GM12878 (cell line): Measurements from ENCODE around the gene PSMB10. TPM values are rescaled to one million over a fixed set of nuclear protein-coding genes. Genes with fewer than 3 reads are reported as not detected.

ENCODE experiments used
- ATAC-seq: fragments of 200-7000 bp; cut with Tn5 transposase; 3 replicates; pipeline ENCODE4 v1.9.1; 2020; ENCODE audit warnings: mild to moderate bottlenecking, moderate library complexity
- BruUV-seq: library from RNA; stranded (reverse); fragments of 400-500 nt; replicated peaks from 2 replicates; lab custom pipeline; 2021; lab: Mats Ljungman, UMichigan
- CTCF ChIA-PET: fragments of 300-600 bp; sonication (Branson Sonifier 250); formaldehyde crosslinking; extraction: SDS; loops from one replicate; lab custom pipeline; 2021; ENCODE audit warnings: inconsistent platforms; lab: Yijun Ruan, JAX
- POLR2A ChIA-PET: fragments of 350-600 bp; formaldehyde crosslinking; extraction: SDS; loops from one replicate; lab custom pipeline; 2021; ENCODE audit warnings: inconsistent platforms; lab: Charles Lee
- RAD21 ChIA-PET: fragments of 300-600 bp; sonication (Branson Sonifier 250); formaldehyde crosslinking; loops from one replicate; lab custom pipeline; 2023; ENCODE audit warnings: antibody characterized with exemption; ENCODE audit not compliant: unreplicated experiment; lab: Charles Lee
- SMC1A ChIA-PET: fragments of 300-600 bp; sonication (Branson Sonifier 250); formaldehyde crosslinking; loops from one replicate; lab custom pipeline; 2023; ENCODE audit not compliant: unreplicated experiment, uncharacterized antibody; lab: Charles Lee
- DNase-seq: peaks from one replicate; pipeline ENCODE4 v3.0.0-alpha.2; 2011; ENCODE audit warnings: low read depth, low spot score
- FAIRE-seq: peaks from 3 replicates; lab custom pipeline; 2011; peaks lifted over from hg19 to GRCh38; lab: Jason Lieb, UNC
- H2AFZ ChIP-seq: 2 replicates; pipeline ENCODE4 v1.6.0; 2011; ENCODE audit warnings: low read depth, low read length, control low read depth; ENCODE audit not compliant: control insufficient read depth
- H3K27ac ChIP-seq: 2 replicates; pipeline ENCODE4 v1.5.1; 2011; ENCODE audit warnings: control low read depth; ENCODE audit not compliant: control insufficient read depth, insufficient read depth
- H3K27me3 ChIP-seq, 2 experiments: replicated peaks in 1 of 2; 2 replicates each; pipeline versions ENCODE4 v1.6.0 to v1.6.1; 2011; ENCODE audit warnings: low read length in 1 of 2; ENCODE audit not compliant: control insufficient read depth in 2 of 2, insufficient read depth in 2 of 2
- H3K36me3 ChIP-seq, 2 experiments: 2 replicates each; pipeline ENCODE4 v1.5.1; 2011; ENCODE audit warnings: low read length in 1 of 2; ENCODE audit not compliant: control insufficient read depth in 2 of 2, insufficient read depth in 2 of 2
- H3K4me1 ChIP-seq: 2 replicates; pipeline ENCODE4 v1.6.1; 2011; ENCODE audit warnings: mild to moderate bottlenecking, low read length, moderate library complexity, mixed read lengths; ENCODE audit not compliant: control insufficient read depth, insufficient read depth
- H3K4me2 ChIP-seq: 2 replicates; pipeline ENCODE4 v1.6.0; 2011; ENCODE audit warnings: control low read depth; ENCODE audit not compliant: control insufficient read depth, insufficient read depth
- H3K4me3 ChIP-seq: fragments of 200-600 bp; sonication (generic); 2 replicates; pipeline ENCODE4 v1.5.1; 2016
- H3K79me2 ChIP-seq: 2 replicates; pipeline ENCODE4 v1.6.0; 2011; ENCODE audit warnings: low read length; ENCODE audit not compliant: control insufficient read depth, insufficient read depth
- H3K9ac ChIP-seq: 2 replicates; pipeline ENCODE4 v1.8.0; 2011; ENCODE audit warnings: low read length, control low read depth, mixed read lengths; ENCODE audit not compliant: control insufficient read depth, insufficient read depth
- H3K9me3 ChIP-seq: replicated peaks from 3 replicates; pipeline ENCODE4 v1.5.1; 2011; ENCODE audit warnings: mild to moderate bottlenecking, low read length; ENCODE audit not compliant: control insufficient read depth, insufficient read depth
- H4K20me1 ChIP-seq: 2 replicates; pipeline ENCODE4 v1.6.0; 2011; ENCODE audit not compliant: control insufficient read depth, insufficient read depth
- ASH2L ChIP-seq: fragments of 300-600, 200-600 bp; sonication (generic); IDR thresholded peaks from 2 replicates; pipeline ENCODE4 v1.6.1; 2017; ENCODE audit warnings: low read depth, mild to moderate bottlenecking, borderline replicate concordance
- CBX3 ChIP-seq: fragments of 200-600 bp; sonication (generic); IDR thresholded peaks from 2 replicates; pipeline ENCODE4 v1.6.1; 2016; ENCODE audit warnings: low read depth, borderline replicate concordance
- EED ChIP-seq: sonication (generic); IDR thresholded peaks from 2 replicates; pipeline ENCODE4 v1.6.1; 2016; ENCODE audit warnings: antibody characterized with exemption, low read depth
- FOS ChIP-seq: IDR thresholded peaks from 3 replicates; pipeline ENCODE4 v1.6.1; 2011; ENCODE audit warnings: borderline replicate concordance; ENCODE audit not compliant: insufficient read length; ENCODE audit errors: extremely low read depth
- HCFC1 ChIP-seq: fragments of 150-350 bp; IDR thresholded peaks from 2 replicates; pipeline ENCODE4 v1.6.1; 2014; ENCODE audit warnings: low read length
- HDGF ChIP-seq: fragments of 450-650 bp; IDR thresholded peaks from 2 replicates; pipeline ENCODE4 v1.6.1; 2016; ENCODE audit warnings: antibody characterized with exemption
- NR2C1 ChIP-seq: fragments of 450-650 bp; IDR thresholded peaks from 2 replicates; pipeline ENCODE4 v1.6.1; 2017; ENCODE audit warnings: antibody characterized with exemption, mild to moderate bottlenecking, moderate library complexity
- RAD51 ChIP-seq: fragments of 450-650 bp; IDR thresholded peaks from 2 replicates; pipeline ENCODE4 v1.6.1; 2016; ENCODE audit warnings: moderate library complexity, mild to moderate bottlenecking, inconsistent platforms
- RCOR1 ChIP-seq: conservative IDR thresholded peaks from 2 replicates; pipeline ENCODE4 v1.6.1; 2012; ENCODE audit warnings: low read depth, low read length, improper control_type of control experiment
- SIN3A ChIP-seq: IDR thresholded peaks from 2 replicates; pipeline ENCODE4 v1.6.1; 2012; ENCODE audit warnings: low read depth, low read length, improper control_type of control experiment
- STAT1 ChIP-seq: fragments of 450-650 bp; conservative IDR thresholded peaks from 2 replicates; pipeline ENCODE4 v1.6.1; 2014; ENCODE audit warnings: antibody characterized with exemption, mild to moderate bottlenecking
- SUZ12 ChIP-seq: fragments of 200-600 bp; sonication (generic); IDR thresholded peaks from one replicate; pipeline ENCODE4 v1.6.1; 2018; ENCODE audit warnings: antibody characterized with exemption, mild to moderate bottlenecking; ENCODE audit not compliant: unreplicated experiment
- TARDBP ChIP-seq: IDR thresholded peaks from 2 replicates; pipeline ENCODE4 v1.6.1; 2016; ENCODE audit warnings: borderline replicate concordance
- TCF7 ChIP-seq: IDR thresholded peaks from 2 replicates; pipeline ENCODE4 v1.6.1; 2014; ENCODE audit warnings: antibody characterized with exemption, borderline replicate concordance
- YBX1 ChIP-seq: fragments of 450-650 bp; IDR thresholded peaks from 2 replicates; pipeline ENCODE4 v1.6.1; 2016; ENCODE audit warnings: antibody characterized with exemption
- ZSCAN29 ChIP-seq: fragments of 450-650 bp; IDR thresholded peaks from 2 replicates; pipeline ENCODE4 v1.6.1; 2017; ENCODE audit warnings: mild to moderate bottlenecking, moderate library complexity
- ZZZ3 ChIP-seq: IDR thresholded peaks from 2 replicates; pipeline ENCODE4 v1.6.1; 2011; ENCODE audit warnings: low read depth; ENCODE audit not compliant: control insufficient read depth, insufficient read length
- WGBS: methylation state at CpG from one replicate; pipeline ENCODE4 v1.1.6; 2016; ENCODE audit warnings: low lambda C conversion rate; ENCODE audit not compliant: insufficient replicate concordance, insufficient coverage; ENCODE audit errors: missing lambda C conversion rate; 5-methylcytosine and 5-hydroxymethylcytosine counted together
- in situ Hi-C: fragments of 300-500 bp; cut with MboI; formaldehyde crosslinking; loops from 9 replicates; pipeline ENCODE4 v1.14.3; 2018; ENCODE audit warnings: mixed read lengths
- intact Hi-C: fragments of 100-400 bp; cut with micrococcal nuclease; formaldehyde crosslinking; loops from one replicate; pipeline ENCODE4 v1.14.2; 2022; ENCODE audit not compliant: unreplicated experiment
- polyA plus RNA-seq, 11 experiments: library from polyadenylated mRNA; depleted of rRNA in 4 of 11; unstranded in 6 of 11; stranded (reverse) in 5 of 11; fragments of >200 nt; fragmentation: Nextera tagmentation in 4 of 11; fragmentation: Illumina TruSeq in 1 of 11; extraction: Ambion mirVana in 4 of 11; extraction: Trizol in 1 of 11; gene quantifications; 1 replicate in 1 of 11; 2 replicates in 10 of 11; pipeline versions ENCODE4 v1.2.1 to v1.2.3, GENCODE V29; 2011 to 2016; ENCODE audit warnings: inconsistent platforms in 2 of 11, missing spikeins in 2 of 11, low read depth in 1 of 11
- total RNA-seq, 4 experiments: library from RNA; depleted of rRNA in 3 of 4; stranded (reverse); fragments of >200 nt in 3 of 4; fragmentation: Illumina TruSeq in 1 of 4; extraction: Trizol in 1 of 4; gene quantifications; 2 replicates each; pipeline versions ENCODE4 v1.2.1 to v1.2.3, GENCODE V29; 2013 to 2021
- TF ChIP-seq, protein P1 (sequence below): fragments of 450-650 bp; IDR thresholded peaks from 2 replicates; pipeline ENCODE4 v1.6.1; 2016; ENCODE audit warnings: mild to moderate bottlenecking
- TF ChIP-seq, protein P2 (sequence below): fragments of 450-650 bp; IDR thresholded peaks from 2 replicates; pipeline ENCODE4 v1.6.1; 2017; ENCODE audit warnings: antibody characterized with exemption, mild to moderate bottlenecking, moderate library complexity
- TF ChIP-seq, protein P3 (sequence below): fragments of 450-650 bp; IDR thresholded peaks from 2 replicates; pipeline ENCODE4 v1.6.1; 2017; ENCODE audit warnings: low read depth, mild to moderate bottlenecking, moderate library complexity

PSMB10 gene
- total and polyA plus RNA-seq, 10 of the 15 experiments (the other 5 are each of a cell fraction or from before 2014, with no cell fraction given), result 24.1 to 308 (median 151) TPM

DNA sequence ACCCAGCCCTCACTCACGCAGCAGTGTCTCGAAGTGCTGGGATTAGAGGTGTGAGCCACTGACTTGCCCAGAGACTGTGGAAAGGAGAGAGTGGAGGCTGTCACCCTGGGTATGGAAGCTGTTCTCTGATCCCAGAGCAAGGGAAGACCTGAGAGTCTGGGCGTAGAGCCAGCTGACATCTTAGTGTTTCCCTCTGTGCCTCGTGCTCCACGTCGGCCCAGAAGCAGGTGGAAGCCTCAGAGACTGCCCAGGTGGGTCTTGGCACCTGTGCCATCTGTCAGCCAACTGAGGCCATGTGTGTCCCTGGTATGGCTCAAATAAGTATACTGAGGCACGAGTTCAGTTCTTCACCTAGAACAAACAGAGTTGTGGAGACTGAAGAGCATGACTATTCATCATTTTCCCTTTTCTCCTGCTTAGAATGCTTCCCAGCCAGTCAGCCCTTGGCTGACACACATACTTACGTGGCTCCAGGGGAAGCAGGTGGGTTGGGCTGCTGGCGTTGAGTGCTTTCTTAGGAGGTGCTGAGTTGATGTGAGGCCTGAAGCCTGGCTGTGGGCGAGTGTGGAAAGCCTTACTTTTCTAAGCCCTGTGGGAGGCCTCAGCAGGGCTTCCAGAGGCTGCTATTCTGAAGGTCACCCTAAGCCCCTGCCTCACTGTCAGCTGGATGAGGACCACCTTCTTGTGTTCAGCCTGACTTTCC, 13.1 kb downstream of the PSMB10 start (continued):
- TF ChIP-seq FOS (no peak), HCFC1 (no peak), TCF7 (no peak), EED (no peak), STAT1 (no peak), ASH2L (no peak), ZZZ3 (no peak), CBX3 (no peak), RCOR1 (no peak), RAD51 (no peak), SIN3A (no peak), ZSCAN29 (no peak), NR2C1 (no peak)
- TF ChIP-seq, protein P1, sequence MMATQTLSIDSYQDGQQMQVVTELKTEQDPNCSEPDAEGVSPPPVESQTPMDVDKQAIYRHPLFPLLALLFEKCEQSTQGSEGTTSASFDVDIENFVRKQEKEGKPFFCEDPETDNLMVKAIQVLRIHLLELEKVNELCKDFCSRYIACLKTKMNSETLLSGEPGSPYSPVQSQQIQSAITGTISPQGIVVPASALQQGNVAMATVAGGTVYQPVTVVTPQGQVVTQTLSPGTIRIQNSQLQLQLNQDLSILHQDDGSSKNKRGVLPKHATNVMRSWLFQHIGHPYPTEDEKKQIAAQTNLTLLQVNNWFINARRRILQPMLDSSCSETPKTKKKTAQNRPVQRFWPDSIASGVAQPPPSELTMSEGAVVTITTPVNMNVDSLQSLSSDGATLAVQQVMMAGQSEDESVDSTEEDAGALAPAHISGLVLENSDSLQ, result no peak
- TF ChIP-seq, all 136 proteins: peak for 0

DNA sequence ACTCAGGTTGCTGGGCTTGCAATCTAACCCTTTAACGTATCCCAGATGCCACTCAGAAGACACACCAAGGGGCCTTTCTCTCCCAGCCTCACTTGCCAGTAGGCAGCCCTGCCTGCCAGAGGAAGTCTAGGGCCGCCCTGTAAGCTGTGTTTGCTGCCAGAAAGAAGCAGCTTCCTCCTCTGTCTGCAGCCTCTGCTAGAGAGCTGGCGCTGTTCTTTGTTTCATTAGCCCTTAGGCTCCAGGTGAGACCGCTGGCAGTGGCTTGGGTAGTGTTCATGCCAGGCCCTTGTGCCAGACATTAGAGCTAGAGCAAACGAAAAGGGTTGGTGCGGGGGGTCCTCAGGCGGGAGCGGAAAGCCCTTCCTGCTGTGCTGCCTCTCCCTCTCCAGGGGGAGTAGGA, 13.9 kb downstream of the PSMB10 start:
- no peaks in the 10 kb centered on the region for H4K20me1 ChIP-seq
- H3K27ac ChIP-seq, result no peak overlapping the region
- no peak for FAIRE-seq
- peaks cover 0 to 5% of the 10 kb centered on the region in 2 experiments; a peak in 2 of 4 replicates for H3K36me3 ChIP-seq
- BruUV-seq, result no TSS peak
- RAD21 ChIA-PET, result no interaction called here
- intact Hi-C loops (loop anchor here (10.0 kb wide), 1 partner anchor 398 kb away; the partner anchor contains the start of gene RIPOR1), in situ Hi-C loops (no loop called here)
- no peaks in the 10 kb centered on the region for H3K79me2 ChIP-seq
- no peaks in the 10 kb centered on the region for H3K27me3 ChIP-seq
- ATAC-seq, result no peak
- 72% methylated on average over 8 of the region's 8 CpGs for WGBS
- CTCF ChIA-PET, result interaction anchor here (0.5 to 1.2 kb wide), 2 partner anchors 18 to 437 kb away, joined by 3 to 9 read pairs; no protein-coding TSS in a partner anchor
- SMC1A ChIA-PET, result no interaction called here
- H3K4me3 ChIP-seq, result no peak overlapping the region
- no peaks in the 10 kb centered on the region for H3K9me3 ChIP-seq
- H3K4me2 ChIP-seq, result no peak overlapping the region
- H3K4me1 ChIP-seq, result no peaks in the 10 kb centered on the region; the same call in 1 of the 2 replicates
- POLR2A ChIA-PET, result no interaction called here
- H3K9ac ChIP-seq, result no peak overlapping the region
- no peak overlapping the region for H2AFZ ChIP-seq
- DNase-seq, result no peak
- TF ChIP-seq, protein P2, sequence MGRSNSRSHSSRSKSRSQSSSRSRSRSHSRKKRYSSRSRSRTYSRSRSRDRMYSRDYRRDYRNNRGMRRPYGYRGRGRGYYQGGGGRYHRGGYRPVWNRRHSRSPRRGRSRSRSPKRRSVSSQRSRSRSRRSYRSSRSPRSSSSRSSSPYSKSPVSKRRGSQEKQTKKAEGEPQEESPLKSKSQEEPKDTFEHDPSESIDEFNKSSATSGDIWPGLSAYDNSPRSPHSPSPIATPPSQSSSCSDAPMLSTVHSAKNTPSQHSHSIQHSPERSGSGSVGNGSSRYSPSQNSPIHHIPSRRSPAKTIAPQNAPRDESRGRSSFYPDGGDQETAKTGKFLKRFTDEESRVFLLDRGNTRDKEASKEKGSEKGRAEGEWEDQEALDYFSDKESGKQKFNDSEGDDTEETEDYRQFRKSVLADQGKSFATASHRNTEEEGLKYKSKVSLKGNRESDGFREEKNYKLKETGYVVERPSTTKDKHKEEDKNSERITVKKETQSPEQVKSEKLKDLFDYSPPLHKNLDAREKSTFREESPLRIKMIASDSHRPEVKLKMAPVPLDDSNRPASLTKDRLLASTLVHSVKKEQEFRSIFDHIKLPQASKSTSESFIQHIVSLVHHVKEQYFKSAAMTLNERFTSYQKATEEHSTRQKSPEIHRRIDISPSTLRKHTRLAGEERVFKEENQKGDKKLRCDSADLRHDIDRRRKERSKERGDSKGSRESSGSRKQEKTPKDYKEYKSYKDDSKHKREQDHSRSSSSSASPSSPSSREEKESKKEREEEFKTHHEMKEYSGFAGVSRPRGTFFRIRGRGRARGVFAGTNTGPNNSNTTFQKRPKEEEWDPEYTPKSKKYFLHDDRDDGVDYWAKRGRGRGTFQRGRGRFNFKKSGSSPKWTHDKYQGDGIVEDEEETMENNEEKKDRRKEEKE, result no peak
- TF ChIP-seq, protein P3, sequence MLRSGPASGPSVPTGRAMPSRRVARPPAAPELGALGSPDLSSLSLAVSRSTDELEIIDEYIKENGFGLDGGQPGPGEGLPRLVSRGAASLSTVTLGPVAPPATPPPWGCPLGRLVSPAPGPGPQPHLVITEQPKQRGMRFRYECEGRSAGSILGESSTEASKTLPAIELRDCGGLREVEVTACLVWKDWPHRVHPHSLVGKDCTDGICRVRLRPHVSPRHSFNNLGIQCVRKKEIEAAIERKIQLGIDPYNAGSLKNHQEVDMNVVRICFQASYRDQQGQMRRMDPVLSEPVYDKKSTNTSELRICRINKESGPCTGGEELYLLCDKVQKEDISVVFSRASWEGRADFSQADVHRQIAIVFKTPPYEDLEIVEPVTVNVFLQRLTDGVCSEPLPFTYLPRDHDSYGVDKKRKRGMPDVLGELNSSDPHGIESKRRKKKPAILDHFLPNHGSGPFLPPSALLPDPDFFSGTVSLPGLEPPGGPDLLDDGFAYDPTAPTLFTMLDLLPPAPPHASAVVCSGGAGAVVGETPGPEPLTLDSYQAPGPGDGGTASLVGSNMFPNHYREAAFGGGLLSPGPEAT, result no peak
- TF ChIP-seq TARDBP (no peak), YBX1 (no peak), HDGF (no peak), SUZ12 (no peak), SIN3A (no peak)
